H7 (cell line): Measurements from ENCODE around the gene BATF2. TPM values are rescaled to one million over a fixed set of nuclear protein-coding genes. Genes with fewer than 3 reads are reported as not detected.
"Not testable (repeated sequence)": the region's sequence is repeated elsewhere in the genome, so short reads cannot be mapped to it uniquely, and the experiment has no call there.

ENCODE experiments used
- DNase-seq: peaks from one replicate; pipeline ENCODE4 v3.0.0; 2012
- H3K27me3 ChIP-seq: 2 replicates; pipeline ENCODE4 v1.6.0; 2011; ENCODE audit warnings: mild to moderate bottlenecking, low read length; ENCODE audit not compliant: control insufficient read depth, insufficient read depth
- H3K36me3 ChIP-seq: replicated peaks from 2 replicates; pipeline ENCODE4 v1.5.1; 2011; ENCODE audit warnings: low read length; ENCODE audit not compliant: control insufficient read depth, insufficient read depth
- H3K4me3 ChIP-seq: 2 replicates; pipeline ENCODE4 v1.5.1; 2011; ENCODE audit warnings: low read depth, mild to moderate bottlenecking, control low read depth, low read length, moderate library complexity; ENCODE audit not compliant: insufficient read depth
- total RNA-seq: library from RNA; depleted of rRNA; stranded (reverse); fragments of >200 nt; shearing (Covaris generic); gene quantifications from 2 replicates; pipeline ENCODE4 v1.2.3, GENCODE V29; 2014

Gene BATF2
- total RNA-seq, 1 experiment from 2014 or later: not detected

GRCh38 chr11:64998690-64999431 lies 2.1 kb upstream of the BATF2 start:
- no peak for DNase-seq
- Histone ChIP-seq H3K27me3 (no peaks in the 10 kb centered on the region), H3K36me3 (no peaks in the 10 kb centered on the region), H3K4me3 (no peak overlapping the region)

- DNase-seq: no peak
- no peaks in the 10 kb centered on the region for H3K36me3 ChIP-seq
- no peak overlapping the region for H3K4me3 ChIP-seq
- H3K27me3 ChIP-seq: no peaks in the 10 kb centered on the region
Measured at GRCh38 chr11:64998141-64998540, 1.4 kb upstream of the BATF2 start.

GRCh38 chr11:64996327-64996709 lies 453 bp downstream of the BATF2 start:
- H3K4me3 ChIP-seq: no peak overlapping the region; the same call in 1 of the 2 replicates
- no peak for DNase-seq
- H3K27me3 ChIP-seq: no peaks in the 10 kb centered on the region
- H3K36me3 ChIP-seq: no peaks in the 10 kb centered on the region

- peak; percentile 22 for DNase-seq
- Histone ChIP-seq H3K36me3 (no peaks in the 10 kb centered on the region), H3K27me3 (no peaks in the 10 kb centered on the region), H3K4me3 (no peak overlapping the region)
Measured at GRCh38 chr11:64994318-64994717, 2.5 kb downstream of the BATF2 start.

GRCh38 chr11:64990222-64990923 lies 6.4 kb downstream of the BATF2 start:
- Histone ChIP-seq H3K36me3 (no peaks in the 10 kb centered on the region), H3K4me3 (no peak overlapping the region), H3K27me3 (no peaks in the 10 kb centered on the region)
- DNase-seq: peak; percentile 19

GRCh38 chr11:64989416-64989815 lies 7.4 kb downstream of the BATF2 start:
- peak; percentile 43 for DNase-seq
- no peaks in the 10 kb centered on the region for H3K27me3 ChIP-seq

GRCh38 chr11:64987998-64988854 lies 8.5 kb downstream of the BATF2 start:
- DNase-seq: peak; percentile 10
- H3K4me3 ChIP-seq: no peak overlapping the region
- no peaks in the 10 kb centered on the region for H3K36me3 ChIP-seq
- H3K27me3 ChIP-seq: no peaks in the 10 kb centered on the region

More at GRCh38 chr11:64989416-64989815, 7.4 kb downstream of the BATF2 start:
- no peak overlapping the region for H3K4me3 ChIP-seq
- no peaks in the 10 kb centered on the region for H3K36me3 ChIP-seq

GRCh38 chr11:64983339-64983738 lies 13.4 kb downstream of the BATF2 start:
- not testable (repeated sequence) for H3K27me3 ChIP-seq, H3K4me3 ChIP-seq, H3K36me3 ChIP-seq, DNase-seq

- peak; percentile 18 for DNase-seq
- H3K4me3 ChIP-seq: no peak overlapping the region
- peaks cover 6% of the 10 kb centered on the region for H3K27me3 ChIP-seq
- H3K36me3 ChIP-seq: no peaks in the 10 kb centered on the region
Measured at GRCh38 chr11:64976651-64977050, 20.1 kb downstream of the BATF2 start.

- Histone ChIP-seq H3K27me3 (peaks cover 9% of the 10 kb centered on the region), H3K36me3 (no peaks in the 10 kb centered on the region), H3K4me3 (no peak overlapping the region)
- no peak for DNase-seq
Measured at GRCh38 chr11:64974124-64974523, 22.6 kb downstream of the BATF2 start.

- peak; percentile 66 for DNase-seq
Measured at GRCh38 chr11:64971421-64972233, 25.1 kb downstream of the BATF2 start, which contains the start of gene MAJIN. Gene MAJIN, minus strand, starts transcription at chr11:64972108. Its CDS starts 12,703 bp downstream, at chr11:64959405.

GRCh38 chr11:64970731-64971151 lies 26.0 kb downstream of the BATF2 start:
- DNase-seq: no peak
- no peaks in the 10 kb centered on the region for H3K36me3 ChIP-seq
- no peak overlapping the region for H3K4me3 ChIP-seq
- H3K27me3 ChIP-seq: peaks cover 9% of the 10 kb centered on the region

More at GRCh38 chr11:64971421-64972233, 25.1 kb downstream of the BATF2 start, which contains the start of gene MAJIN:
- peak within 1 kb of the TSS; percentile 23 for H3K4me3 ChIP-seq
- no peaks in the 10 kb centered on the region for H3K36me3 ChIP-seq
- peaks cover 9% of the 10 kb centered on the region for H3K27me3 ChIP-seq

- peaks cover 9% of the 10 kb centered on the region for H3K27me3 ChIP-seq
- no peak for DNase-seq
- H3K4me3 ChIP-seq: no peak overlapping the region
- no peaks in the 10 kb centered on the region for H3K36me3 ChIP-seq
Measured at GRCh38 chr11:64969209-64969608, 27.6 kb downstream of the BATF2 start.

- DNase-seq: no peak
- H3K27me3 ChIP-seq: peaks cover 8% of the 10 kb centered on the region; the same call in 1 of the 2 replicates
- no peak overlapping the region for H3K4me3 ChIP-seq
- no peaks in the 10 kb centered on the region for H3K36me3 ChIP-seq
Measured at GRCh38 chr11:64967375-64967774, 29.4 kb downstream of the BATF2 start.
